Hepatocyte (in vitro differentiated cells): ENCODE data around the gene FXYD6. TPM values are rescaled to one million over a fixed set of nuclear protein-coding genes. Genes with fewer than 3 reads are reported as not detected.

Experiments used
- DNase-seq: peaks from one replicate; pipeline ENCODE4 v3.0.0-alpha.2; 2016; ENCODE audit warnings: low spot score
- H2AFZ ChIP-seq: fragments of 200-600 bp; sonication (generic); 2 replicates; pipeline ENCODE4 v1.6.0; 2016; ENCODE audit warnings: antibody characterized with exemption, mild to moderate bottlenecking
- H3K27ac ChIP-seq: fragments of 200-600 bp; sonication (generic); 2 replicates; pipeline ENCODE4 v1.5.1; 2016; ENCODE audit warnings: mild to moderate bottlenecking
- H3K27me3 ChIP-seq: fragments of 200-600 bp; sonication (generic); 2 replicates; pipeline ENCODE4 v1.6.1; 2016
- H3K36me3 ChIP-seq: fragments of 200-600 bp; sonication (generic); replicated peaks from 2 replicates; pipeline ENCODE4 v1.5.1; 2016; ENCODE audit warnings: low read depth; ENCODE audit not compliant: insufficient read depth
- H3K4me1 ChIP-seq: fragments of 200-600 bp; sonication (generic); 2 replicates; pipeline ENCODE4 v1.5.1; 2016; ENCODE audit warnings: mild to moderate bottlenecking, moderate library complexity; ENCODE audit not compliant: insufficient read depth
- H3K4me2 ChIP-seq: fragments of 200-600 bp; sonication (generic); 2 replicates; pipeline ENCODE4 v1.6.0; 2016
- H3K4me3 ChIP-seq: fragments of 200-600 bp; sonication (generic); 2 replicates; pipeline ENCODE4 v1.5.1; 2016; ENCODE audit warnings: mild to moderate bottlenecking
- H3K79me2 ChIP-seq: fragments of 200-600 bp; sonication (generic); 2 replicates; pipeline ENCODE4 v1.6.0; 2017; ENCODE audit warnings: mild to moderate bottlenecking
- H3K9me2 ChIP-seq: fragments of 200-600 bp; sonication (generic); replicated peaks from 2 replicates; pipeline ENCODE4 v1.6.0; 2017; ENCODE audit warnings: mild to moderate bottlenecking; ENCODE audit not compliant: insufficient read depth
- H3K9me3 ChIP-seq: fragments of 200-600 bp; sonication (generic); 2 replicates; pipeline ENCODE4 v1.5.1; 2016; ENCODE audit warnings: low read depth, mild to moderate bottlenecking
- H4K20me1 ChIP-seq: fragments of 200-600 bp; sonication (generic); 2 replicates; pipeline ENCODE4 v1.6.0; 2016; ENCODE audit warnings: mild to moderate bottlenecking; ENCODE audit not compliant: insufficient read depth, poor library complexity, severe bottlenecking
- CTCF ChIP-seq: fragments of 200-600 bp; sonication (generic); IDR thresholded peaks from 2 replicates; pipeline ENCODE4 v1.5.1; 2016; ENCODE audit warnings: antibody characterized with exemption, mild to moderate bottlenecking; ENCODE audit not compliant: poor library complexity
- EZH2 ChIP-seq: fragments of 200-600 bp; sonication (generic); IDR thresholded peaks from 2 replicates; pipeline ENCODE4 v1.6.1; 2016; ENCODE audit warnings: antibody characterized with exemption, mild to moderate bottlenecking, borderline replicate concordance
- EZH2phosphoT487 ChIP-seq: fragments of 200-600 bp; sonication (generic); IDR thresholded peaks from one replicate; pipeline ENCODE4 v1.6.1; 2018; ENCODE audit warnings: antibody characterized with exemption, mild to moderate bottlenecking, low read depth, moderate library complexity; ENCODE audit not compliant: unreplicated experiment, severe bottlenecking
- WGBS: methylation state at CpG from one replicate; pipeline ENCODE4 v1.1.6; 2016; ENCODE audit warnings: low lambda C conversion rate; ENCODE audit errors: missing lambda C conversion rate; 5-methylcytosine and 5-hydroxymethylcytosine counted together
- polyA plus RNA-seq: library from polyadenylated mRNA; unstranded; fragments of >200 nt; fragmentation: Nextera tagmentation; extraction: Ambion mirVana; gene quantifications from 2 replicates; pipeline ENCODE4 v1.2.1, GENCODE V29; 2016
- total RNA-seq: library from RNA; depleted of rRNA; stranded (reverse); fragments of >200 nt; gene quantifications from 2 replicates; pipeline ENCODE4 v1.2.3, GENCODE V29; 2014

FXYD6 gene
- total and polyA plus RNA-seq, 2 experiments from 2014 or later: 28.3 to 56.9 TPM

DNA sequence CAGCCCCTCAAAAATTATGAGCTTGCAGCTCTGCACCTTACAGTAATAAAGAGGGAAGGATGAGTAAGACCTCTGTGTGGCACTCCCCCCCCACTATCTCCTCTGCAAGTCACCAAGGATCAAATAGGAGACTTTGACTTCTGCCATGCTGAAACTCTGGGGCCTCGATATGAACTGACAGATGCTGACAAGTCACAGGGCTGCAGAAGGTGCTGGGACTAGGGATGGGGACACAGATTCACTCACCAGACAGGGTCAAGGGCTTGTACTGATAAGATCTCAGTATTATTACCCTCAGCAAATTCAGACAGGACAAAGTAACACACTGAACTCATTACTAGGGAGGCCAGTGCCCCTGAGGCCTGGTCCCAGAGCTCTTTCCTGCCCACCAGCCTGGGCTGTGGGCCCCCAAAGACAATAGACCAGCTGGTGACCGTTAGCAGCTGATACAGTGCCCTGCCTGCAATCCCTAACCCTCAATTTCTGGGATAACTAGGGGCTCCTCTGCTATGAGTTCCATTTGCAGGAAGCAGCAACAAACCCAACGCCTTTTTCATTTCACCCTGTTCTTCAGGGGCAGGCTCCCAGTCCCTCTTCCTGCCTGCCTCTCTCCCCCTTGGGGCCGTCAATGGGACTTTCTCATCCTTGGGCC lies 32.6 kb upstream of the FXYD6 start:
- peak; percentile 65 for DNase-seq
- no peaks in the 10 kb centered on the region for H3K27me3 ChIP-seq
- H4K20me1 ChIP-seq: no peaks in the 10 kb centered on the region
- no peak overlapping the region for H3K4me2 ChIP-seq
- no peaks in the 10 kb centered on the region for H3K9me2 ChIP-seq
- no peak overlapping the region for H2AFZ ChIP-seq
- H3K27ac ChIP-seq: peak overlapping the region; percentile 90
- no peak overlapping the region for H3K4me3 ChIP-seq
- H3K79me2 ChIP-seq: no peaks in the 10 kb centered on the region
- WGBS: 57% methylated on average over 4 of the region's 4 CpGs
- no peaks in the 10 kb centered on the region for H3K9me3 ChIP-seq
- peaks cover 18% of the 10 kb centered on the region for H3K4me1 ChIP-seq
- H3K36me3 ChIP-seq: no peaks in the 10 kb centered on the region
- TF ChIP-seq EZH2phosphoT487: no peak

- Histone ChIP-seq H3K27me3 (no peaks in the 10 kb centered on the region), H3K9me3 (no peaks in the 10 kb centered on the region), H3K4me1 (peaks cover 18% of the 10 kb centered on the region), H3K27ac (peak overlapping the region; percentile 90), H3K36me3 (no peaks in the 10 kb centered on the region), H3K9me2 (no peaks in the 10 kb centered on the region), H4K20me1 (no peaks in the 10 kb centered on the region), H2AFZ (no peak overlapping the region), H3K4me2 (peak overlapping the region; percentile 60), H3K4me3 (no peak overlapping the region), H3K79me2 (no peaks in the 10 kb centered on the region)
- 85% methylated on average over 17 of the region's 17 CpGs for WGBS
- DNase-seq: no peak
- TF ChIP-seq EZH2phosphoT487 (no peak), CTCF (no peak), EZH2 (no peak)
Measured at GRCh38 chr11:117908109-117908895, 31.8 kb upstream of the FXYD6 start.

DNA sequence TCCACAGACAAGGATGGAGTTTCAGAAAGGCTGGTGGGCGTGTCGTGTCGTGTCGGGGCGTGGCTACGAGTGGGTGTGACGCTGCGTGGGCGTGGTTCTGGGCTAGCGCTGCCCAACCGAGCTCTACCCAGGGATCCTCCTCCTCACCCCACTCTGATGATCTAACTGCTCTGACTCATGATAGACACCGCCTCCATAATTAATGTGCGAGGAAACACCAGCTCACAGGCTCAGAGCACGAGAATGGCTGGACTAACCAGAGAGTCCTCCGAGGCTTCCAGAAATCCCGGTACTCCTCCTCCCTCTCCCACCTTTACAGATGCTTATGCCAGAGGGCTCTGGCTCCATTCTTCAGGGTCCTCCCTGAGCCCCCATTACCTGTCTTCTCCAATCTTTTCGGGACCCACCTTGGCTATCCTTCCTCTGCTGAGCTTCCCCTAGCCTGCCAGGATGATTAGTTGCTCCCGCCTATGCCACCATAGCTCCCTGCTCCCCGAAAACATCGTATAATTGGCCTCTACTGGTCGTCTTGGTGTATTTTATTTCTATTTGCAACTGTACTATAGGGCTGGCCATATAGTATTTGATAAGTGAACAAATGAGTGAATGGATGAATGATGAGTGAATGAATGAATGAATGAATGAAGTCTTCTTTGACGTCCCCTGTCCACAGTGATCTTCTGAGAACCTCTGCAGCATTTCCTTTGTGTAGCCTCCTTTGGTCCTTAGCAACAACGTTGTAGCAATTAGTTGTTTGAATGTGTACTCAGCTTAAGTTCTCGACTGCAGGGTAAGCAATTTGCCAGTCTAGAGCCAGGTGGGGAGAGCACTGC lies 31.0 kb upstream of the FXYD6 start:
- peak; percentile 95 for DNase-seq
- Histone ChIP-seq H3K9me3 (no peaks in the 10 kb centered on the region), H3K27ac (peak overlapping the region; percentile 90), H3K36me3 (no peaks in the 10 kb centered on the region), H3K27me3 (no peaks in the 10 kb centered on the region), H3K4me1 (peaks cover 18% of the 10 kb centered on the region), H3K79me2 (no peaks in the 10 kb centered on the region), H2AFZ (no peak overlapping the region), H4K20me1 (no peaks in the 10 kb centered on the region), H3K9me2 (no peaks in the 10 kb centered on the region), H3K4me3 (no peak overlapping the region), H3K4me2 (peak overlapping the region; percentile 60)
- TF ChIP-seq EZH2 (no peak), CTCF (no peak), EZH2phosphoT487 (no peak)
- WGBS: 32% methylated on average over 24 of the region's 24 CpGs

DNA sequence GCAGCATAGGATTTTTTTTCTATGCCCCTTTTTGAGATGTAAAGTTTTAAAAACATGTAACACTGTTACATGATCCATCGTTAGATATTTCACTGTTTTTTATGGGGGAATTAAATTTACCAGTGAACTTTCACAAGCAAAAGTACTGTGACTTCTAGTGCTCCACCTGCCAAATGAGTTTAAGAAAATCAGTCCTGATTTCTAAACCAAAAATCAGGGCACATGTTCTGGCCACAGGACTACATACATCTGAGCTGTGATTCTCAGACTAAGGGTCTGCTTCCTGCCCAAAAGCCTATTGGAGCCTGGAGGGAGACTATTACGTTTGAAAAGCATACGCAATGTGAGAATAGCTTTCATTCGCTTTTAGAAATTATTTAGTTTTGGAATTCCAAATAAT lies 30.3 kb upstream of the FXYD6 start:
- H4K20me1 ChIP-seq: no peaks in the 10 kb centered on the region
- no peak overlapping the region for H3K4me2 ChIP-seq
- no peaks in the 10 kb centered on the region for H3K9me3 ChIP-seq
- no peaks in the 10 kb centered on the region for H3K27me3 ChIP-seq
- no peaks in the 10 kb centered on the region for H3K79me2 ChIP-seq
- no peaks in the 10 kb centered on the region for H3K36me3 ChIP-seq
- peak overlapping the region; percentile 18 for H2AFZ ChIP-seq
- H3K27ac ChIP-seq: peak overlapping the region; percentile 31
- no peak for DNase-seq
- TF ChIP-seq EZH2phosphoT487 (no peak), CTCF (no peak)
- H3K4me3 ChIP-seq: no peak overlapping the region
- no peaks in the 10 kb centered on the region for H3K9me2 ChIP-seq
- WGBS: 83% methylated on average over 4 of the region's 4 CpGs
- H3K4me1 ChIP-seq: peaks cover 18% of the 10 kb centered on the region
